Activated CD8-positive, alpha-beta memory T cell treated with anti-CD3 and anti-CD28 coated beads, Interleukin-2, amount 50 U/mL, for 48 hours (primary cell): ENCODE measurements around the gene DNAJB11.
A peak's percentile ranks its signal among the peaks of the same experiment; 100 is the strongest.
"Not testable (repeated sequence)": the region's sequence is repeated elsewhere in the genome, so short reads cannot be mapped to it uniquely, and the experiment has no call there.

ENCODE experiments used
- DNase-seq: peaks from one replicate; pipeline ENCODE4 v3.0.0-alpha.2; 2020

The DNAJB11 gene

GRCh38 chr3:186570096-186570940 is at the start of gene DNAJB11:
TSS of gene DNAJB11 (plus strand) at chr3:186570720. CDS start at chr3:186570898, 178 bp downstream.
- peak; percentile 98 for DNase-seq

DNA sequence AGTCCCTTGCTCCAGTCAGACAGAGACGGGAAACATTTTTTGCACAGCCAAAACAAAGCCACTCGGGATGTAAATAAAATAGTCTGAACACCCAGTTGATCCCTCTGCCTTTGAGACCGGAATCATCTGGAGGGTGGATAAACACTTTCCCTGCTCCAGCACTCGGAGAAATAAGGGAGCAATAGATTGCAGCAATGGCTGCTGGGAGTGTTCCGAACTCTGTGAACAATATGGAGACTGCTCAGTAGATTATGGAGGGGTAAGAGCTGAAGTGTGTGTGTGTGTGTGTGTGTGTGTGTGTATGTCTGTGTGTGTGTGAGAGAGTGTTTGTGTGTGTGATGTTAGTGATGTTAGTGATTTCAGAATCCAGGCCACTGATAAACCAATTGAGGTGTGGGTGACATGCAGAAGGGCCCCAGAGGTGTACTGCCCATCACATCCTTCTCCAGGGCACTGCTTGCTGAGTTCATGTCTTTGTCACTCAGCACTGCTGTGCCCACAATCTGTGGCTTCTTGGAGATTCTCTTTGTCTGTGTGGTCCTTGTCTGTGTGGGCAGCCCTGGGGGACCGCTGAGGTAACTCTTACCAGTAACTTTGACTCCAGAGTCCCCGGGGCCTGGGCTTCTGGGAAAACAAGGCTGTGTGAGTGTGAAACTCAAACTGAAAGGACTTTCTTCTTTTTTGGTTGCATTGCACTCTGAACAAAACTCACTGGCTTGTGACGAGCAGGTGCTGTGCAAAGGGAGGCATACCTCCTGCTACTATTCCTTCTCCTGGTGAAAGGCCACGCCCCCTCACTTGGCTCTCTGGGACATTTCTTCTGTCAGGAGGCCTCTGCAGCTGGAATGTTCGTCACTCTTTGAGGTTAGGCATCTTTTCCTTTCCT is 49.3 kb upstream of the DNAJB11 start:
- peak; percentile 76 for DNase-seq

GRCh38 chr3:186523022-186523421 is 47.5 kb upstream of the DNAJB11 start:
- DNase-seq, result no peak

DNA sequence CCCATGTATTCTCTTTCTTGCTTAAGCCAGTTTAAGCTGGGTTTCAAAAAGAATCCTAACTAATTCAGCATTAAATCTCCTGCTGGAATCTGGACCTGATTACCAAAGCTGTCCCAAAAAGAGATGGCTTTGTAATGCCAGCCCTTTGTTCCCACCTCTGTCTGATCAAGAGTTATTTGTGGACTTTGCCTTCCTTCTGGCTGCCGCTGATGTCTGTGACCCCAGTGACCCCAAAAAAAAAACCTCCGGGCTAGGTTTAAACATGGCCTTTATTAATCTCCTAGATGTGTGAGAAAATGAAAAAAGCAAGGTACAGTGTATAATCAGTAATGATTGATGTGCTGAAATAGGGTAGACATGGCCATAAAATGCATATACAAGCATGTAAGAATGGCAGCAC is 47.1 kb upstream of the DNAJB11 start:
- DNase-seq, result no peak

DNA sequence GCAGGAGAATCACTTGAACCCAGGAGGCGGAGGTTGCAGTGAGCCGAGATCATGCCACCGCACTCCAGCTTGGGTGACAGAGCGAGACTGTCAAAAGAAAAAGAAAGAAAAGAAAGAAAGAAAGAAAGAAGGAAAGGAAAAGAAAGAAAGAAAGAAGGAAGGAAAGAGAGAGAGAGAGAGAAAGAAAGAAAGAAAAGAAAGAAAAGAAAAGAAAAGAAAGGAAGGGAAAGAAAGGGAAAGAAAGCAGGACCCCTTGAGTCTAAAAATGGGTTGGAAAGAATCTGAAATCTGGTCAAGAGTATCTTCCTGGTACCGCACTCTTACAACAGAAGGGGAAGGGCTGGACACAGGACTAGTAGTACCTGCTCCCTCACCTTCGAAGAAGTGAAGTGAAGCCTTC is 45.9 kb upstream of the DNAJB11 start:
- DNase-seq, result no peak

DNA sequence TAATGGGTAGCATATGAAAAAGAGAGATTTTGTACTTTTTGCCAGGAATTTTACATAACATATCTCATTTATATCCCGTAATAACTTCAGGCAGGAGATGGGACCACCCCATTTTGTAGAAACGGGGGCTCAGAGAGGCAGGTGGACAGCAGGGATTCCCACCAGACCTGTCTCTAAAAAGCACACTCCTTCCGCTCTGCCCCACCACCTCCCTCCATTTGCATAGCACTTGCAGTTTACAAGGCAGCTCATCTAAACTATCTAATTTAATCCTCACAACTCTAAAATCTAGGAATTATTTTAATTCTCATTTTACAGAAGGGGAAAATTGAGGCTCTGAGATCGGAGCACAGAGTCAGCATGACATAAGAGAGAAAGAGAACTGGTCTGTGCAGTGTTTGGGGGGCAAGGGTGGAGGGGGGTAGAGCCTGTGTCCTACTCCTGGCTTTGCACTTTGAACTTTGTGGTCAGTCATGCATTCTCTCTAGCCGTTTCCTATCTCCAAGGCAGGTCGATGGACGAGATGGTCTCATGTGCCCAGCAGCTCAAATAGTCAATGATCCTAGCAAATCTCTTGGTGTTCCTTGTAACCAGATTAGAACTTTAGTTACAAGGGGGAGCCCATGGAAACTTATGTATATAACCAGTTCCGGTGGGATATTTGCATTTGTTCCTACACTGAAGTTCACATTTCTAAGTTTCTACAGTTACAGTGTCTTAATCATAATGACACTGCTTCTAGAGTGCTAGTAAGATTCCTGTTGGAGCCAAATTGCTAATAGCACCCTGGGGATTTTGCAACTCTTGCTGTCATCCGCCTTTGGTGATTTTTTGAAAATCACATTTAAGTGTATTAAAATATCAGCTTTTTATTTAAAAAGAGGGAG is 44.9 kb upstream of the DNAJB11 start:
- DNase-seq, result no peak

GRCh38 chr3:186526256-186526606 is 44.3 kb upstream of the DNAJB11 start:
- no peak for DNase-seq

GRCh38 chr3:186529201-186529999 is 41.1 kb upstream of the DNAJB11 start:
- no peak for DNase-seq

GRCh38 chr3:186530415-186530814 is 40.1 kb upstream of the DNAJB11 start:
- no peak for DNase-seq

DNA sequence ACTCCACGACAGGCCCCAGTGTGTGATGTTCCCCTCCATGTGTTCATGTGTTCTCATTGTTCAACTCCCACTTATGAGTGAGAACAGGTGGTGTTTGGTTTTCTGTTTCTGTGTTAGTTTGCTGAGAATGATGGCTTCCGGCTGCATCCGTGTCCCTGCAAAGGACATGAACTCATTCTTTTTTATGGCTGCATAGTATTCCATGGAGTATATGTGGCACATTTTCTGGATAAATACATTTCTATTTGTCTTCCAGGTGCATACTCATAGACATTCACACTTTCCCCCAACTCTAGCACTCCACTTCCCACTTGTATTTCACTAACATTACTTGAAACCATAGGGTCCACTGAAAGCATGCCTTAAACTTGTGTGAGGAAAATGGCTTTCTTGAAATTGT is 38.8 kb upstream of the DNAJB11 start:
- DNase-seq, result not testable (repeated sequence)

DNA sequence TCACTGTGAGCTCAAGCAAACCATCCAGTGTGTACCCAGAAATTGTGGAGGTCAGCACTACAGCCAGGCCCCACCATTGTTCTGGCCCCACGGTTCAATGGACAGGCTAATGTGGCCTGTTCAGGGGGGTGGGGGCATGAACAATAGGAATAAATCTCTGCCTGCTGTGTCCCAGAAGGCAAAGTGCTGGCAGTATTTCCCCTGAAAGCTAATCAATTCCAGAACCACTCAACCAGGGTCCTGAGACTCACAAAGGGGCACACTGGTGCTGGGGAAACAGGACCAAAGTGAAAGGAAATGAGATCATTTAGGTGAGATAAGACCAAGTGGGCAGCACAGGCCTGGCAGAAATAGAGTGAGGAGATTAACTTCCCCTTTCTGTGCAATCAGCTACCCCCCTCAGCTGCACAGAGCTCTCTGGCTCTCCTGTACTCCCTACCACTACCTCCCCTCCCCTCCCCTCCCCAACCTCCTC is 37.9 kb upstream of the DNAJB11 start:
- no peak for DNase-seq

DNA sequence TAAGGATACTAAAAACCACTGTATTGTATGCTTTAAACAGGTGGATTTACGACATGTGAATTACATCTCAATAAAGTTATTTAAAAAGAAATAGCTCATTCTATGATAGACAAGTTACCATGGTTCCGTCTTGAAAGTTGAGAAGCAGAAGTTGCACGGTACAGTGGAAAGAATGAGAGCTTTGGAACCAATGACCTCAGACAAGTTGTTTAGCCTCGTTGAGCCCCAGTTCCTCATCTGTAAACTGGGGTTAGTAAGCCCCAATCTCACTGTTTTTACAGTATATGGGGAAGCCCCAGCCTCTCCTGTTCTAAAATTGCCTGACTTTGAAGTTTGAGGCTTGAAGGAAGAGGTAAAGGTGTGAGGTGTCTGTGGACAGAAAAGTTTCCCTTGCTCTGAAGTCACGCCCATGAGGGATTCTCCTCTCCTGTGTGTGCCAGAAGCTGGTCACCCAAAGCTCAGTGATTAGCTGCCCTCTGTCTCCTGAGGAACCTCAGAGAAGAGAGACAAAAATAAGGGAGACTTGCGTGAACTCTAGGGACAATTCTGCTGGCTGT is 36.3 kb upstream of the DNAJB11 start:
- no peak for DNase-seq

DNA sequence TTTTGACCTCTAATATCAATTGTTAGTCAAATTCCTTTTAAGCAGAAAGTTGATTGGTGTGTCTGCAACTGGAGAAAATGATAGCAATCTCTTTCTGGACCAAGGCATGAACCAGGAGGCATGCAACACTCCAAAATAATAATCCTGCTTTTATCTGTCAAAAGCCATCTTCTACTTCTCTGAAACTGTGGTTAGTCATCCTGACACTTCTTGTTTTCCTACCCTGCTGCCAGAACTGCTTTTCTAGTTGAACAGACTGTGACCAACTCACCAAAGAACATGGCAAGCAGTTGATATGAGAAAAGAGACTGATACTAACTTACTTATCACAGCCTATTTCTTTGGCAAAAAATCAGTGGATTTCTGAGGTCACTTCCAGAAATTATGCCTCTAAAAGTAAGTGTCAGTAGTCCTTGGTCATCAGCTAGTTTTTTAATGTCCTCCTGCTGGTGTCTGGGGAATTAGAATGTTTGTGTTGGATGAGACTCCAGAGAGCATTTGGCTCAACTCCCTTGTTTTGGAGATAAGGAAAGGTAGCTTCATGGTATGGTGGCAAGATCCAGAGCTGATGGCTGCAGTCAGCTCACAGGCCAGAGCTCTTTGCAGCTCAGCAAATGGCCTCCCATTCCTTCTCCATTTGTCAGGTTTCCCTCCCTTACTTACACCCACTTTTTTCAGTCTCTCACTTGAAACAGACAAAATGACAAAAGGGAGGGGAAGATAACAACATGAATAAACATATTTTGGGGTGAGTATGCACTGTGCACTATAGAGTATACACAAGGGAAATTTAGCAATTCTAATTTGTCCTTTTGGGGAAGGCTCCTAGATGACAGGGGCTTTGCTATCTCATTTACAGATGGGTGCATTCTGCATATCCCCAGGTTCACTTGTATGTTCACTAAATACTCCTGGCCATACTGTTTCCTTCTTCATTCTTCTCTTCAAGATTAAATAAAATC is 33.4 kb upstream of the DNAJB11 start:
- no peak for DNase-seq

- DNase-seq, result no peak
These were observed 31.7 kb upstream of the DNAJB11 start for GRCh38 chr3:186538779-186539178.

DNA sequence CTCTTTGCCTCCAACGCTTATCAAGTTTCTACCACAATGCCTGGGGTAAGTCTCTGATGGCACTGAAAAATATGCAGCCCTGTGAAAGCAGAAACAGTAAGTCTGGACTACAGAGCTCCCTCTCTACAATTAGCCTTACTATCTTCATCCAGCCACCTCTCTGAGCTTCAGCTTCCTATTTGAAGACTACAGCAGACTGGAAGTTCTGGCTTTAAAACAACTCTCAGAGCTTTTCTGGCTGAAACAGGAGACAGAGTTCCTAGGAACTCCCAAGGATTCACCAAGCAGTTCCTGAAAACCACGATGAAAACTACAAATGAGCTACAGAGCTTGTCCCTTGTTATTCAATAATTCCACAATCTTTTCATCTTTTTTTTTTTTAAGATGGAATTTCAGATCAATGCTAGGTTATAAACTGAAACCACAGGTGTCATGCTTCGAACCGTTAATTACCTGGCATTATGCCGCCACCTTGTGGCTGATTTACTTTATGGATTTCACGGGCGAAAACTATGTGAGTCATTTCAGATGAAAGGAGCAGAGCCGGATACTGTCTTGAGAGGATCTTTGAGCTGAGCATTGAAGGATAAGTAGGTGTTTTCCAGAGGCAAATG is 30.2 kb upstream of the DNAJB11 start:
- DNase-seq, result peak; percentile 85

DNA sequence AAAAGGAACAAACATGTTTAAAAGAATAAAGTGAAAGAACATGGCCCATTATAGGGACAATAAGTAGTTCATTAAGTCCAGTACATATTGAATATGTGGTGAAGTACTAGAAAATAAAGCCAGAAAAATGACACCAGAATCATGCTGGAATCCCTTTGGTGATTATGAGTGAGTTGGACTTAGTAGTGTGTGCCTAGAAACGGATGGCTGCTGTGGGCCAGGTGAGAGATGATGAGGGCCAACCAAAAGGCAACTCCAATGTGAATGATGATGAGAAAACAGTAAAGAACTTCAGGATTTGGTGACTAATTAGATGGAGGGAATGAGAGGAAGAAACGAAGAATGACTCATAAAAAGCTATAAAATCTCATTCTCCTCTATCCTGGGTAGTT is 29.7 kb upstream of the DNAJB11 start:
- DNase-seq, result no peak

GRCh38 chr3:186544281-186544680 is 26.2 kb upstream of the DNAJB11 start, which contains the start of gene CRYGS:
TSS of gene CRYGS (minus strand) at chr3:186544380. CDS start at chr3:186544326, 54 bp downstream.
- no peak for DNase-seq

GRCh38 chr3:186549497-186549896 is 21.0 kb upstream of the DNAJB11 start:
- DNase-seq, result no peak

DNA sequence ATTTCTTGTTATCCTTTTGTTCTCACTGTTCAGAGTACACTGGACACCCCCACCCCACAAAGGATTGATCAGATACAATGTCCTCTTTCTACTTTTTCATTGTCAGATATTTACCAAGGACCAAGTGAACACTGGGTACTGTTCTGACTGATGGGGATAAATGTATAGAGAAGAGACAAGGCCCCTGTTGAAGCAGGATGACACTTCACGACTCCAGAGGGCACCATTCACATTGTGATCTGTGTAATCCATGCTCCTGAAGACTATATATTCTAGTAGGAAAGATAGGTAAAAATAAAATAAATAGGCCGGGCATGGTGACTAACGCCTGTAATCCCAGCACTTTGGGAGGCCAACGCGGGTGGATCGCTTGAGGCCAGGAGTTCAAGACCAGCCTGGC is 19.1 kb upstream of the DNAJB11 start:
- no peak for DNase-seq
